PFSK-1 (cell line): ENCODE data around the gene MDGA2.

ENCODE experiments used
- FOXP2 ChIP-seq: optimal IDR thresholded peaks from 2 replicates; pipeline ENCODE3; 2011; ENCODE audit warnings: borderline replicate concordance, control low read depth, inconsistent platforms; ENCODE audit not compliant: insufficient read depth; ENCODE audit errors: extremely low read length, extremely low read depth
- POLR2AphosphoS5 ChIP-seq: IDR thresholded peaks from 2 replicates; pipeline ENCODE4 v1.6.1; 2012; ENCODE audit warnings: low read depth, mild to moderate bottlenecking, control low read depth, low read length, moderate library complexity
- REST ChIP-seq, 2 experiments: IDR thresholded peaks; 2 replicates each; pipeline versions ENCODE4 v1.6.1 to v1.8.0; 2011 to 2012; ENCODE audit warnings: low read depth in 2 of 2, low read length in 2 of 2, control low read depth in 1 of 2, inconsistent platforms in 1 of 2, mild to moderate bottlenecking in 1 of 2, moderate library complexity in 1 of 2; ENCODE audit not compliant: insufficient read depth in 1 of 2
- SIN3A ChIP-seq: IDR thresholded peaks from 2 replicates; pipeline ENCODE4 v1.6.1; 2012; ENCODE audit warnings: mild to moderate bottlenecking, low read length, moderate library complexity, borderline replicate concordance; ENCODE audit not compliant: insufficient read depth
- TAF1 ChIP-seq: IDR thresholded peaks from 2 replicates; pipeline ENCODE4 v1.6.1; 2012; ENCODE audit warnings: low read length, control low read depth, borderline replicate concordance; ENCODE audit not compliant: insufficient read depth

The MDGA2 gene

GRCh38 chr14:47447076-47447475, 228.3 kb downstream of the MDGA2 start:
- no peak for TF ChIP-seq TAF1
- TF ChIP-seq SIN3A = no peak
- TF ChIP-seq FOXP2 = no peak
- TF ChIP-seq POLR2AphosphoS5 = no peak
- no peak for TF ChIP-seq REST (IDR thresholded peaks at IDR 0.05; ENCODE audit: insufficient read depth in 1 of 2, low read depth in 2 of 2, low read length in 2 of 2)

- TF ChIP-seq POLR2AphosphoS5 (no peak), TAF1 (no peak), SIN3A (no peak), REST (IDR thresholded peaks at IDR 0.05; ENCODE audit: insufficient read depth in 1 of 2, low read depth in 2 of 2, low read length in 2 of 2) (no peak), FOXP2 (no peak)
Measured at GRCh38 chr14:47442211-47442610, 233.2 kb downstream of the MDGA2 start.

DNA sequence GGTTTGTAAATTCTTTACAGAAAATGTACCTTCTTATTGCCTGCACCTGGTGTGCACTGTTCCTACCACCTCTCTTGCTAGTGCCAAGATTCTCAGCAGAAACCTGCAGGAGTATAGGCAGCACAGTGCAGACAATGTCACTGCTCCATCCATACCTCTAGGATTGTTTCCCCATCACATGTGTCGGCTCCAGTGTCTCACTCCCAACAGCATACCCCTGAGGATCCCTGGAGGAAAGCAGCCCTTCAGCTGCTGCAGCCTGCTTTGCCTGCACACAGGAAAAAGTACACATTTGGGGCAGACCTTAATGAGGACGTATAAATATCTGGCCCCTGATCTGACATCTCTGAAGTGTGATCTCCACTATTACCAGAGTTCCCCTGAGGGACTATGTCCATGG, 235.5 kb downstream of the MDGA2 start:
- TF ChIP-seq SIN3A = no peak
- no peak for TF ChIP-seq REST (IDR thresholded peaks at IDR 0.05; ENCODE audit: insufficient read depth in 1 of 2, low read depth in 2 of 2, low read length in 2 of 2)
- TF ChIP-seq POLR2AphosphoS5 = no peak
- no peak for TF ChIP-seq FOXP2
- no peak for TF ChIP-seq TAF1

- no peak for TF ChIP-seq FOXP2
Measured at GRCh38 chr14:47438650-47439140, 236.7 kb downstream of the MDGA2 start.

DNA sequence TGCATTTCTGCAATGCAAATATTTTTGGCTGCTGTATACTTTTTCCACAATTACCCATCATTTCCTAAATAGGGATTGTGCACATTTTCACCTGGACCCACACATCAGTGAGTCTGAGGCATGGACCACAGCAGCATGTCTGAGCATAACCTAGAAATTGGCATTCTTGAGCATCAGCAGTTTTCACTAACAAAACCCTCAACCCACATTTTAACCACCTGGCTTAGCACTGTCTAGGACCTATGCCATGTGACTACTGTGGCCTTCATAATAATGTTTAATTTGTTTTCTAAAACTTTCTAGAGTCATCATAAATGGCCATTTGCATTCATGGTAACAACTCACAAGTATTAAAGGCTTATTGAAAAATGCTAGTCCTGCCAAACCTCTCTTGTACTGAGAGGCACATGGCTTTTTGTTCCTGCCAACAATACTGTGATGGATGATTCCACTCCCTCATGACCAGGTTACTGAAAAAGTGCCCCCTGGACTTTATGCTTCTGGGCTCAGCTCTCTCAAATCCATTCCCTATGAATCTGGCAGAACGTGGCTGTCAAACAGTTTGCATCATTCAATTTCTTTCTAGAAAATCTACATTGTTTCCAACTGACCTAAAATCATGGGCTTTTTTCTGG, 240.0 kb downstream of the MDGA2 start:
- TF ChIP-seq SIN3A (no peak), REST (IDR thresholded peaks at IDR 0.05; ENCODE audit: insufficient read depth in 1 of 2, low read depth in 2 of 2, low read length in 2 of 2) (no peak), FOXP2 (no peak), TAF1 (no peak), POLR2AphosphoS5 (no peak)
